ENCODE results near the gene KCNA5. TPM values are rescaled to one million over a fixed set of nuclear protein-coding genes. Genes with fewer than 3 reads are reported as not detected.

KCNA5 gene
- total and polyA plus RNA-seq, 9 of the 15 experiments (the other 6 are each of a cell fraction or from before 2014, with no cell fraction given) = not detected

DNA sequence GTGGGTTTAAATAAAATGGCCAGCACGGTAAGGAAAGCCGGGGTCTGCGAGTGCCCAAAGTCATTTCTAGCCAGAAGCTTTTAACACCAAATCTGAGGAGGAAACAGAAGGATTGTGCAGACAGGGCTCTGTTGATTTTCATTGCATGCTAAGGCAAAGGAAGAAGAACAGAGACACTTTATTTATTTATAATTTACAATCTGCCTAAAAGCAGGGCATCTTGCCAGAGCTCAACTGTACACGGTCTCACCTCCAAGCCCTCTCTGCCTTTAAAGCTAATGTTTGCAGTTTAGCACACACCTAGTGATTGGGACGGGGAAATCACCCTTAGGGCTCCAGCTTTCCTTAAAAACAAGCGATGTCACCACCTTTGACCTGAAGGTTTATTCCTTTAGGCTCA, 4.0 kb downstream of the KCNA5 start:
- DNase-seq (ENCODE audit: extremely low read depth in 1 of 4, low spot score in 3 of 4) (no peak), FAIRE-seq (no peak), ATAC-seq (no peak)
- Histone ChIP-seq H3K4me1 (replicated peaks in 1 of 2; ENCODE audit: control insufficient read depth in 2 of 2, insufficient read depth in 2 of 2, low read length in 2 of 2) (no peaks in the 10 kb centered on the region), H3K9me3 (replicated peaks; ENCODE audit: control insufficient read depth, insufficient read depth, low read depth, low read length) (no peaks in the 10 kb centered on the region), H3K27me3 (ENCODE audit: control insufficient read depth in 2 of 2, insufficient read depth in 2 of 2, low read length in 2 of 2) (peaks cover 0 to 35% of the 10 kb centered on the region in 2 experiments; a peak in 2 of 5 replicates), H3K9me1 (ENCODE audit: control insufficient read depth, insufficient read depth, low read length) (no peaks in the 10 kb centered on the region), H4K20me1 (replicated peaks; ENCODE audit: control insufficient read depth, insufficient read depth, low read length) (no peaks in the 10 kb centered on the region), H3K36me3 (ENCODE audit: control insufficient read depth, insufficient read depth, low read length) (no peaks in the 10 kb centered on the region), H2AFZ (ENCODE audit: low read depth, low read length) (no peak overlapping the region), H3K79me2 (ENCODE audit: control insufficient read depth, insufficient read depth, low read length) (no peaks in the 10 kb centered on the region), H3K27ac (ENCODE audit: extremely low read depth, low read depth, low read length) (no peak overlapping the region), H3K4me3 (no peak overlapping the region), H3K9ac (ENCODE audit: insufficient read depth in 1 of 2, low read depth in 2 of 2, low read length in 2 of 2) (no peak overlapping the region), H3K4me2 (ENCODE audit: insufficient read depth, low read length) (no peak overlapping the region)
- in situ Hi-C loops (cut with MboI) (no loop called here), intact Hi-C loops (cut with micrococcal nuclease) (no loop called here)
- 3% methylated on average over 6 of the region's 6 CpGs for WGBS (ENCODE audit: insufficient coverage, low coverage, missing lambda C conversion rate)
- ChIA-PET POLR2A (no interaction called here), CTCF (ENCODE audit: low intra/inter-chr PET ratio) (no interaction called here)
- TF ChIP-seq RBM14 (IDR thresholded peaks at IDR 0.05; ENCODE audit: borderline replicate concordance, insufficient read depth, low read depth, low read length) = no peak
- TF ChIP-seq HDAC2 (IDR thresholded peaks at IDR 0.05) = no peak
- no peak for TF ChIP-seq ZNF586 (CRISPR knock-in tag; conservative IDR thresholded peaks at IDR 0.05)
- TF ChIP-seq SAP30 (IDR thresholded peaks at IDR 0.05; ENCODE audit: borderline replicate concordance, insufficient read depth, low read depth, low read length, poor library complexity, severe bottlenecking) = no peak
- TF ChIP-seq SREBF1 (IDR thresholded peaks at IDR 0.05; ENCODE audit: borderline replicate concordance, low read depth, low read length) = no peak
- TF ChIP-seq POLR2H (tag; IDR thresholded peaks at IDR 0.05; ENCODE audit: low read depth) = no peak
- TF ChIP-seq, protein P1, sequence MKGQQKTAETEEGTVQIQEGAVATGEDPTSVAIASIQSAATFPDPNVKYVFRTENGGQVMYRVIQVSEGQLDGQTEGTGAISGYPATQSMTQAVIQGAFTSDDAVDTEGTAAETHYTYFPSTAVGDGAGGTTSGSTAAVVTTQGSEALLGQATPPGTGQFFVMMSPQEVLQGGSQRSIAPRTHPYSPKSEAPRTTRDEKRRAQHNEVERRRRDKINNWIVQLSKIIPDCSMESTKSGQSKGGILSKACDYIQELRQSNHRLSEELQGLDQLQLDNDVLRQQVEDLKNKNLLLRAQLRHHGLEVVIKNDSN (CRISPR knock-in tag; IDR thresholded peaks at IDR 0.05) = no peak
- no peak for TF ChIP-seq RBM25 (IDR thresholded peaks at IDR 0.05; ENCODE audit: low read depth, low read length, severe bottlenecking)
- TF ChIP-seq CBX3 (IDR thresholded peaks at IDR 0.05; ENCODE audit: borderline replicate concordance in 1 of 2, low read length in 2 of 2) = no peak
- TF ChIP-seq POLR2G (IDR thresholded peaks at IDR 0.05; ENCODE audit: low read depth, low read length) = no peak
- no peak for TF ChIP-seq ARNT (IDR thresholded peaks at IDR 0.05)
- TF ChIP-seq HNRNPL (IDR thresholded peaks at IDR 0.05; ENCODE audit: low read depth, low read length) = no peak
- TF ChIP-seq ZC3H4 (CRISPR knock-in tag; IDR thresholded peaks at IDR 0.05; ENCODE audit: borderline replicate concordance) = no peak
- TF ChIP-seq NEUROD1 (IDR thresholded peaks at IDR 0.05; ENCODE audit: borderline replicate concordance, low read depth, low read length, partially characterized antibody) = no peak
- TF ChIP-seq, protein P2, sequence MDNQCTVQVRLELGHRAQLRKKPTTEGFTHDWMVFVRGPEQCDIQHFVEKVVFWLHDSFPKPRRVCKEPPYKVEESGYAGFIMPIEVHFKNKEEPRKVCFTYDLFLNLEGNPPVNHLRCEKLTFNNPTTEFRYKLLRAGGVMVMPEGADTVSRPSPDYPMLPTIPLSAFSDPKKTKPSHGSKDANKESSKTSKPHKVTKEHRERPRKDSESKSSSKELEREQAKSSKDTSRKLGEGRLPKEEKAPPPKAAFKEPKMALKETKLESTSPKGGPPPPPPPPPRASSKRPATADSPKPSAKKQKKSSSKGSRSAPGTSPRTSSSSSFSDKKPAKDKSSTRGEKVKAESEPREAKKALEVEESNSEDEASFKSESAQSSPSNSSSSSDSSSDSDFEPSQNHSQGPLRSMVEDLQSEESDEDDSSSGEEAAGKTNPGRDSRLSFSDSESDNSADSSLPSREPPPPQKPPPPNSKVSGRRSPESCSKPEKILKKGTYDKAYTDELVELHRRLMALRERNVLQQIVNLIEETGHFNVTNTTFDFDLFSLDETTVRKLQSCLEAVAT (IDR thresholded peaks at IDR 0.05) = no peak
- TF ChIP-seq ZNF384 (IDR thresholded peaks at IDR 0.05; ENCODE audit: low read depth, low read length) = no peak
- TF ChIP-seq ELF4 (CRISPR knock-in tag; IDR thresholded peaks at IDR 0.05) = no peak
- BruUV-seq (replicated peaks) = no TSS peak
